GM12872 (cell line): ENCODE results near the gene POLR3K.

Experiments
- CTCF ChIP-seq: IDR thresholded peaks from 3 replicates; pipeline ENCODE4 v1.5.1; 2011; ENCODE audit warnings: low read depth, mild to moderate bottlenecking, low read length, moderate library complexity; ENCODE audit not compliant: insufficient read depth

The POLR3K gene

GRCh38 chr16:71540-72401 lies 18.4 kb upstream of the POLR3K start:
- TF ChIP-seq CTCF, result no peak

- TF ChIP-seq CTCF, result no peak
Observed at GRCh38 chr16:71210-71539, 17.8 kb upstream of the POLR3K start.

- no peak for TF ChIP-seq CTCF
Observed at GRCh38 chr16:69181-69580, 15.8 kb upstream of the POLR3K start.

- TF ChIP-seq CTCF, result no peak
Observed at GRCh38 chr16:67884-68789, 14.7 kb upstream of the POLR3K start.

- no peak for TF ChIP-seq CTCF
Observed at GRCh38 chr16:67183-67791, 13.9 kb upstream of the POLR3K start.

- no peak for TF ChIP-seq CTCF
Observed at GRCh38 chr16:66309-67182, 13.1 kb upstream of the POLR3K start.
